ENCODE measurements around the gene IL13. TPM values are rescaled to one million over a fixed set of nuclear protein-coding genes. Genes with fewer than 3 reads are reported as not detected.
A peak's percentile ranks its signal among the peaks of the same experiment; 100 is the strongest.
"Not testable (repeated sequence)": the region's sequence is repeated elsewhere in the genome, so short reads cannot be mapped to it uniquely, and the experiment has no call there.

The IL13 gene
- total RNA-seq, 1 experiment from 2014 or later: not detected

DNA sequence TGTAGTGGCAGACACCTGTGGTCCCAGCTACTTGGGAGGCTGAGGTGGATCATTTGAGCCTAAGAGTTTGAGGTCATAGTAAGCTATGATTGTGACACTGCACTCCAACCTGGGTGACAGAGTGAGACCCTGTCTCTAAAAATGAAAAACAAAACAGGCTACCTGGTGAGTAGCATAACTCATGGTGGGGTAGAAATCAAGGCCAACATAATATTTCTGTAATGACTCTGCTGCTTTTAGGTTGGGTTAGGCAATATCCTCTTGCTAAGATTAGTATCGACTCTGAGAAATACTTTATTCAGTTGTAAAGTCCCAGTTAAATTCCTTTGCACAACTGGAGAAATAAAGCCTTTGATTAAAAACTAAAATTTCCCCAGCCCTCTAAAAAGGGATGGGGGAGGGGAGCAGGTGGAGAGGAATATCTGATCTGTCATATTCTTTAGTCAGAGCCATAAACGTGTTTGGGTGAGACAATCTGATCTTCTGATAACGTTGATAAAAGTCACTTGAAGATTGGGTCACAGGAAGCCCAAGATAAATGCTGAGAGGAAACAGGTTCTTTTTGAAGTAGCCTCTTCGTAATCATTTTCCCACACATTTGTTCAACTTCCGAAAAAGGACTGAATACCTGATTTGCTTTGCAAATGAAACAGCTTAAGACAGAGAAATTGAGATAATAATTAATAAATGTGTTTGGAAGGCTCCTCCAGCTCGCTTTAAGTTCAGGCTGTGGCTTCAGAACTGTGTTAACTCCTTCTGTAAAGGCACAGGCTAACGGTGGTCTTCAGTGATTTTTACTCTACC, 30.8 kb downstream of the IL13 start:
- DNase-seq (ENCODE audit: low read depth): no peak

DNA sequence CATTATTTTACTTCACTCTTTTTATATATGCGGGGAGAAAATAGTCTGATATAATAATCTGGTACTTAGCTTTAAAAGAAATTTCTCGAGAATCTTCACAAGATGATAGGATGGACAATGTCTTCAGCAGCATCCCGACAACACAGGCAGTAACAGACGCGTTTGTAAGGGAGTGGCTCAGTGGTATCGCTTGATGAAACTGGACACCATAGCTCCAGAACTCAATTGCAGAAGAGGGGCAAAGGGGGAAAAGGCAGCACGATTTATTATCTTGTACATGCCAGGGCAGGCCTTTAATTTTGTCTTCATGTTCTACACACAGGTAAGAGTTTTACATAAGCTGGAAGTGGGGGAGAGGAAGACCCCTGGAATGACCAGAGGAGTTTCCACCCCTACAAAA, 31.5 kb downstream of the IL13 start:
- DNase-seq (ENCODE audit: low read depth): no peak

DNA sequence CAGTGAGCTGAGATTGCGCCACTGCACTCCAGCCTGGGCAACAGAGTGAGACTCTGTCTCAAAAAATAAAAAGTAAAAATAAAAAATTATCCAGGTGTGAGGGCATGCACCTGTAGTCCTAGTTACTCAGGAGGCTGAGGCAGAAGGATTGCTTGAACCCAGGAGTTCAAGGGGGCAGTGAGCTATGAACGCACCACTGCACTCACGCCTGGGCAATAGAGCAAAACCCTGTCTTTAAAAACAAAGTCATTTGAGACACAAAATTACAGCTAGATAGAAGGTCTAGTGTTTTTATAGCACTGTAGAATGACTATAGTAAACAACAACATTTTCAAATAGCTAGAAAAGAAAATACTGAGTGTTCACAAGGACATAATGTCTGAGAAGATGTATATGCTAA, 32.2 kb downstream of the IL13 start:
- DNase-seq (ENCODE audit: low read depth): no peak

DNA sequence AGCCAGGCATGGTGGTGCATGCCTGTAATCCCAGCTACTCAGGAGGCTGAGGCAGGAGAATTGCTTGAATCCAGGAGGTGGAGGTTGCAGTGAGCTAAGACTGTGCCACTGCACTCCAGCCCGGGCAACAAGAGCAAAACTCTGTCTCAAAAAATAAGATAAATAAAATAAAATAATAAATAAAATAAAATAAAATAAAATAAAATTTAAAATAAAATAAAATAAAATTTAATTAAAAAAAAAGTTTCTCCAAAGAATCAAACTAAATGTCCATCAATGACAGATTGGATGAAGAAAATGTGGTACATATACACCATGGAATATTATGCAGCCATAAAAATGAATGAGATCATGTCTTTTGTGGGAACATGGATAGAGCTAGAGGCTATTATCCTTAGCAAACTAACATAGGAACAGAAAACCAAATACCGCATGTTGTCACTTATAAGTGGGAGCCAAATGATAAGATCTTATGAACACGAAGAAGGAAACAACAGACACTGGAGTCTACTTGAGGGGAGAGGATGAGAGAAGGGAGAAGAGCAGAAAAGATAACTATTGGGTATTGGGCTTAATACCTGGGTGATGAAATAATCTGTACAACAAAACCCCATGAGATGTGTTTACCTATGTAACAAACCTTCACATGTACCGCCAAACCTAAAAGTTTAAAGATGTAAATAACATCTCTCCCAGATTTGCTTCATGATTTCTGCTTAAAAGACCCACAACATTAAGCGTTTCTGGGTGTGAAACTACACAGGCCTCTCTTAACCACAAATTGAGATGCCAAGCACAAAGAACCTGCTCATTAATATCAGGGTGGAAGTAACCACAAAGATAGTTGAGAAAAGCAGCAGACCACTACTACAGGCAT, 34.0 kb downstream of the IL13 start:
- DNase-seq (ENCODE audit: low read depth): not testable (repeated sequence)

DNA sequence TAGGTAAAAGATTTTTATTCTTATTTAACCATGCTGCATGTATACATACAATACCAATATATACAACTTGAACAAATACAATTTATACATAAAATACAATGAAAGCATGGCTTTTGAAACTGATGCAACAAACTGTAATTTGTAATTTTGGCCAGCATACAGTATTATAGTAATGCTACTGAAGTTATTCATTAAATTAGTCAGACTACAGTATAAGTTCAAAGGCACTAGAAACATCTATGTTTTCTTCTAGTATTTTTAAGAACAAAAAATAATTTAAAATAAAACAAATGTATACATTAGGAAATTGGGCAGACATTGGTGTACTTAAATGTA, 34.6 kb downstream of the IL13 start:
- no peak for DNase-seq (ENCODE audit: low read depth)

DNA sequence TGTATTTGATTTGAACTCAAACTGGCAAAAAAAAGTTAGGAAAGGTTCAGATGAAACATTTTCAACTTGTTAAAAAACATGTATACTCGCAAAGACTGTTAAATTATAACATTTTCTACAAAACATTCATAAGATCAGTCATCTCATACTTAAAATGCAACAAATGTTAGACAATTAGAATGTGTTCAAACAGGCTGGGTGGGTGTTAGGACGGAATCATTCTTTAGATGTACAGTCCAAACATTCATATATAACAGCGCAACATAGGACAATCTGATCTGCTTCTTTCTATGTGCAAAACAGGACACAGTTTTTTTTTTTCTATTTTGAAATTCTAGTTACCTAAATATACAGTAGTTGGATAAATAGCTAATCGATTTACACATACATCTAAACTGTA, 38.0 kb downstream of the IL13 start:
- DNase-seq (ENCODE audit: low read depth): no peak

DNA sequence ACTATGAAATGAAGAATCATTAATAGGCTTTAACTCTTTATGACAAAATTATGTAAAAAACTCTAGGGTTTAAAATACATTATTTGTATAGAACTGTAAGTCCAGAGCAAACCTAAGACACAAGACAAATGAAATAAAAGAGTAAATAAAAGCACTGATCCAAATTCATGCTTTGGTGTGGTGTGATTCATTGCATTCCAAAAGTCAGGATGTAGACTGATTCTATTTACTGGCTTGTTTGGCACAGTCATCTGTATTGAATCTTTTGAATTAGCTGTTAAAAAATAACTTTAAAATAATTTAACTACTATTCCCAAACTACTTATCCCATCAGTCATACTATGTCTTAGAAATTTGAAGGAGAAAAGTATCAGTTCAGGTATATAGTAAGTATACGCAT, 46.9 kb downstream of the IL13 start:
- DNase-seq (ENCODE audit: low read depth): peak; percentile 38

DNA sequence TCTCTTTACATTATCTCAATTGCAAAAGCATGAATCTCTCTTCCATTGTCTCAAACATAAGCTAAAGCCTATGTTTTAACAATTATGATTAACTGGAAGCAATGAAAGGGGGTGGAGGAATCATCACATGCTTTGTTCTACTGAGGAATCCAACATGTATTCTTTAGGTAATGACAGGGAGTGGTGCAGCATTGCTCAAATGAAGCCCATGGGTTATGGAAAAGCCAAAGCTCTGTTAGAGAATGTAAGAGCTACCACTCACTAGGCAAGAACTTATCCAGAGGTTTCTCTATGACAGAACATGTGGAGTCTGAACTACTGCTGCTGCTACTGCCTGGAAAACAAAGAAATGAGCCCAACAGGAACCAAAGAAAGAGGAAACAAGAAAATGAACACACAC, 50.7 kb downstream of the IL13 start:
- DNase-seq (ENCODE audit: low read depth): no peak

Other genes starting within 250 kb of the IL13 start
- gene IRF1, start 167.4 kb upstream of the IL13 start, total RNA-seq (2014; rRNA removed; shearing (Covaris generic)): 6.3 and 13.6 TPM in 2 replicates
- not detected in 2 replicates for gene IL5, start 114.7 kb upstream of the IL13 start, total RNA-seq (2014; rRNA removed; shearing (Covaris generic))
- gene RAD50, start 101.2 kb upstream of the IL13 start, total RNA-seq (2014; rRNA removed; shearing (Covaris generic)): 10.8 and 12.1 TPM in 2 replicates
- gene IL4, start 15.8 kb downstream of the IL13 start, total RNA-seq (2014; rRNA removed; shearing (Covaris generic)): not detected in 2 replicates
- 2.9 and 3.6 TPM in 2 replicates for gene KIF3A, start 79.4 kb downstream of the IL13 start, total RNA-seq (2014; rRNA removed; shearing (Covaris generic))
- not detected in 2 replicates for gene CCNI2, start 89.3 kb downstream of the IL13 start, total RNA-seq (2014; rRNA removed; shearing (Covaris generic))
- gene SEPTIN8, start 119.1 kb downstream of the IL13 start, total RNA-seq (2014; rRNA removed; shearing (Covaris generic)): 41.6 and 50.9 TPM in 2 replicates
- not detected in 2 replicates for gene SOWAHA, start 155.1 kb downstream of the IL13 start, total RNA-seq (2014; rRNA removed; shearing (Covaris generic))
- 9.3 and 10.3 TPM in 2 replicates for gene SHROOM1, start 172.5 kb downstream of the IL13 start, total RNA-seq (2014; rRNA removed; shearing (Covaris generic))
- gene GDF9, start 208.3 kb downstream of the IL13 start, total RNA-seq (2014; rRNA removed; shearing (Covaris generic)): 0.21 TPM in 1 of 2 replicates, not detected in the other
- 201 and 373 TPM in 2 replicates for gene UQCRQ, start 208.5 kb downstream of the IL13 start, total RNA-seq (2014; rRNA removed; shearing (Covaris generic))
- 0.21 and 0.77 TPM in 2 replicates for gene LEAP2, start 215.5 kb downstream of the IL13 start, total RNA-seq (2014; rRNA removed; shearing (Covaris generic))

Data from HT1080 (cell line).